Neural cell (in vitro differentiated cells): Measurements from ENCODE around the gene ANK2.

ENCODE experiments used
- CTCF ChIP-seq: fragments of 450-650 bp; IDR thresholded peaks from 2 replicates; pipeline ENCODE4 v1.5.1; 2014; ENCODE audit warnings: antibody characterized with exemption, mild to moderate bottlenecking, moderate library complexity; ENCODE audit not compliant: poor library complexity, severe bottlenecking
- EZH2 ChIP-seq: fragments of 200-600, 300-800 bp; shearing (Covaris generic), sonication (generic); IDR thresholded peaks from 2 replicates; pipeline ENCODE4 v1.6.1; 2014; ENCODE audit warnings: antibody characterized with exemption, low read length, borderline replicate concordance, mild to moderate bottlenecking; ENCODE audit not compliant: insufficient read depth, poor library complexity, severe bottlenecking
- POLR2AphosphoS5 ChIP-seq: IDR thresholded peaks from 2 replicates; pipeline ENCODE4 v1.6.1; 2012
- RAD21 ChIP-seq: fragments of 450-650 bp; conservative IDR thresholded peaks from 2 replicates; pipeline ENCODE4 v1.6.1; 2014; ENCODE audit warnings: antibody characterized with exemption, mild to moderate bottlenecking, moderate library complexity
- SMC3 ChIP-seq: fragments of 450-650 bp; conservative IDR thresholded peaks from 2 replicates; pipeline ENCODE4 v1.6.1; 2014; ENCODE audit warnings: antibody characterized with exemption, mild to moderate bottlenecking, moderate library complexity; ENCODE audit not compliant: poor library complexity
- TAF1 ChIP-seq: IDR thresholded peaks from 2 replicates; pipeline ENCODE4 v1.6.1; 2012; ENCODE audit warnings: low read depth

GRCh38 chr4:113404167-113404571 is 354.7 kb downstream of the ANK2 start:
- TF ChIP-seq CTCF (no peak), POLR2AphosphoS5 (no peak), TAF1 (no peak), EZH2 (no peak), RAD21 (no peak), SMC3 (no peak)
